HUDEP-2 (cell line): Measurements from ENCODE around the gene TEKTIP1.
"Not testable (repeated sequence)": the region's sequence is repeated elsewhere in the genome, so short reads cannot be mapped to it uniquely, and the experiment has no call there.

Experiments
- DNase-seq, 76 experiments: peaks; one replicate each; lab custom pipeline; 2025; ENCODE audit not compliant: unreplicated experiment in 76 of 76; lab: John Stamatoyannopoulos, UW

Gene TEKTIP1

DNA sequence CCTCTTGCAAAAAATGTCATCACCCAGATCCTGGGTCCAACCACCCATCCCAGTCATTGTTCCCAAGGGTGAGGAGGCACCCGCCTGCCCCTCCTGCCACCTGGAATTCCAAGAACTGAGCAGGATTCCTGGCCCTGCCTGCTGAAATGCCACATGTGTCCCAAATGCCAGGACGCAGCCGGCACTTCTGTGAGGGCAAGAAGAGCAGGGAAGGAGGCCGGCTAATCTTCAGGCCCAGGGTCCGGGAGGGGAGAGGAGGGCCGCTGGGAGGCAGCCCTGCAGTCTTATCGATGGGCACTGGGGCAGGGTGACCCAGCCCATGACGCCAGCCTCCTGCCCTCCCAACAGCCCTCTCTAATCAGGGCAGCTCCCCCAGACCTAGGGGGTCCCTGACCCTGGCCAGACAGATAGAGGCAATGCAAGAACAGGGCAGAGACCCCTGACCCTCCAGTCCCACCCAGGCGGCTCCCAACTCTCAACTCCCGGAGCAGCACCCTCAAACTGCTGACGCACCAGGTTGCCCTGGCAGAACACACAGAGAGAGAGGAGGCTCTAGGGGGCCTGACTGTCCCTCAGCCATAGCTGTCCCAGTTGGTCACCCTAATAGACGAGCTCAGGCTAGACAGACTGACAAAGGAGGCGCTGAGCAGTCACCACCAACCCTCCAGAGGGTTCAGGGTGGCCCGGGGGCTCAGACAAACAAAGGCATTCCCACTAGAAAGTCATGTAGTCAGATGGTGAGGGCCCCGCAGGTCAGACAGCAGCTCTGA, 16.9 kb downstream of the TEKTIP1 start:
- DNase-seq: peak in 13 of 76 experiments; percentile 8 to 63 (median 33)

DNA sequence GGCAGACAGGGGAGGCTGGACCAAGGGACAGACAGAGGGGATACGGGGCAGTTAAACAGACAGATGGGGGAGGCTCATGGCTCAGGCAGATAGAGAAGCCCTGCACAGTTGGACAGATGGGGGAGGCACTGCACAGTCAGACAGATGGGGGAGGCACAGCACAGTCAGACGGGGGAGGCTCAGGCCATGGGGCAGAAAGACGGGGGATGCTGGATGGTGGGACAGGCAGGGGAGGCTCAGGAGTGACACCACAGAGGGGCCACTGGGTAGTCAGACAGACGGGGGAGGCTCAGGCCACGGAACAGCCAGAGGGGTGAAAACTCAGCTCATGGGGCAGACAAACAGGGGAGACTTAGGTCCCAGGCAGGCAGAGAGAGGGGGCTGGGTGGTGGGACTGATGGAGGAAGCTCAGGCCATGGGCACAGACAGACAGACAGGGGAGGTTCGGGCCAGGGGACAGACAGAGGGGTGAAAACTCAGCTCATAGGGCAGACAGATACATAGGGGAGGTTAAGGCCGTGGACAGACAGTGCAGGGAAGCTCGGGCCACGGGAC, 17.5 kb downstream of the TEKTIP1 start:
- peak in 9 of 76 experiments; percentile 19 to 55 (median 34) for DNase-seq

DNA sequence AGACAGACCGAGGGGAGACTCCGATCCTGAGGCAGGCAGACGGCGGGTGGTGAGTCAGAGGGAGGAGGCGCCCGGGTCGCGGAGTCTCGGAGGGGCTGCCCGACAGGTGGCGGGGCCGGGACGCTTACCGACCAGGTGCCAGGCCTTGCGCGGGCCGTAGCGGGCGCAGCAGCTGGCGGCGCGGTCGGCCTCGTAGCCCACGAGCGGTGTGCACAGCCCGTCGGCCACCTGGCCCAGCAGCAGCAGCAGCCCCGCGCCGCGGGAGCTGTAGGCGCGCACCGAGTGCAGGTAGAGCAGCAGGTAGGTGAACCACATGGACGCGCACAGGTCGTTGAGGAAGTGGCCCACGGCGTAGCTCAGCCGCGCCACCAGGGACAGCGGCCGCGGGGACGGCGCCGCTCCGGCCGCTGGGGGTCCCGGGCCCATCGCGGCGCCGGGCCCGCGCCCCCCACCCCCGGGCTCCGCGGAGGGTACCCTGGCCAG, 18.0 kb downstream of the TEKTIP1 start:
- DNase-seq: peak in 29 of 76 experiments; percentile 7 to 55 (median 35)

DNA sequence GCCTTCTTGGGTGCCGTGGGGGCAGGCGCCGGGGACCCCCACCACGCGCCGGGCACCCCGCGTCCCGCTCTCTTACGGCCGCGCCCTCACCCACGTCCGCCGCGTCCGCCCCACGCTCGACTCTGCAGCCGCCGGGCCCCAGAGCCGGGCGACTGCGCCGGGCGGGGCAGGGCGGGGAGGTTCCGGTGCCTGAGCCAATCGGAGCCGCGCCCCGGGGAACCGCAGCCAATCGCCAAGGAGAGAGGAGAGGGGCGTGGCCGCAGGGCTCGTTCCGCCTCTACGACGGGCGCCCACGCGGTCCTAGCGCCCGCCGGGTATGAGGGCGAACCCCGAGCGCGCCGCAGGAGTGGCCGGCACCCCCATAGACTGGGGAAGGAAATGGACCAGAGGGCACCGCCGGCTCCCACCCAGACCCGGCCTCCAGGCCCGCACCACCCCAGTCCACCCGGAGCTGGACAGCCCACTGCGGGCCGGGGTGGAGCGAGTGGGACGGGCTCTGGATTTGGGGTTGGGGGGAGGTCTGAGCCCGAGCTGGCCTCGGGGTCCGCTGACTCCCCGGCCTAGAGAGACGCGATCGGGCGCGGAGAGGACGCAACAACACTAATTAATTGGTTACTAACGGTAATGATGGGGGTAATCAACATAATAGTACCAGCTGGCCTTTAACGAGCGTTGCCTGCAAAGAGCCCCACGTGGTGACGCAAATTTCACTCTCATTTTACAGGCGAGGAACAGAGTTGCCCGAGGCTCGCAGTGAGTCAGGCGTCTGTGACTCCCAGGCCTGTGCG, 18.7 kb downstream of the TEKTIP1 start, which contains the start of gene MFSD12:
Gene MFSD12 (minus strand): TSS at position 126 of the 788 bp plus-strand sequence. CDS start 183 bp downstream, outside the sequence.
- peak in 74 of 76 experiments; percentile 35 to 97 (median 92) for DNase-seq

DNA sequence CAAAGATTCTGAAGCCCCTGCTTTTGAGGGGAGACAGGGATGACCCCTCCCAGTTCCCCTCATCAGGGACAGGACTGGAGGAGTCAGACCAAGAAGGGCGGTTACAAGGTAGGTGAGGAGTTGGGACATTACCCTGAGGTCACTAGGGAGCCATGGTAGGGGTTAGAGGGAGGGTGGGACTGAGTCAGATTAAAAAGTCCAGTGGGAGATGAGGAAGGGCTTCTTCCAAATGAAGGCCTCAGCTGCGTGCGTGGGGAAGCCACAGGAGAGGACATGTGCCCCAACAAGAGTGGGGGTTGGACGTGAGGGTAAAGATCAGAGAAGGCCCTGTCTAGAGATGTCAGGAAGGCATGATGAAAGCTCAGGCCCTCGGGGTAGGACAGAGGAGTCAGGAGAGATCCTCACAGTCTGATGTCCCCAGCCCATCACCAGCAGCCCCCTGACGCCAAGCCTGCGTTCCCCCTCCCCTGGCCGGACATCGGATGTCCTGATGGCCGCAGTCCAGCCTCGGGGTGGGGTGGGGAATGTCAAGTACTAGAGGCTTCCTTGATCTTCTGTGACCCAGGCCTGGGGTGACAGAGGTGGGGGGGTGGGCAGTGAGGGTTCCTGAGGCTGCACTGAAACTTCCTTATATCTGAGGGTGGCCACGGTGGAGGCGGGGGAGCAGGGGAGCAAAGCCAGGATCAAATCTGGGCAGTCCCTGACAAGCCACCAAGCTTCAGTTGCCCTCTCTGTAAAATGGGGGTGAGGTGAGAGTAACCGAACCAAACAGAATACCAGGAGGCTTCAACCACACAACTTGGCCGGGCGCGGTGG, 24.9 kb downstream of the TEKTIP1 start:
- DNase-seq: no peak

DNA sequence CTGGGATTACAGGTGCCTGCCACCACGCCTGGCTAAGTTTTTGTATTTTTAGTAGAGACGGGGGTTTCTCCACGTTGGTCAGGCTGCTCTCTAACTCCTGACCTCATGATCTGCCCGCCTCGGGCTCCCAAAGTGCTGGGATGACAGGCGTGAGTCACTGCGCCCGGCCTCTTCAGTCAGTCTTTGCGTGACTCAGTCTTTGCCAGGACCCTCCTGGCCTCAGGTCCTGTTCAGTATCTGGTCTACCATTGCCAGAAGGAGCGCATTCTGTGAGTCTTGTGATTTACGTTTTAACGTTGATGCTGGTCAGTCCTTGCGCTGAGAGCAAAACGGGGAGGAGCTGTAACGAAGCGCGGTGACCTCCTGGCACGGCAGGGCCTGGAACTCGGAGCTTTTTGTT, 26.2 kb downstream of the TEKTIP1 start:
- DNase-seq: peak in 1 of 76 experiments; percentile 25

DNA sequence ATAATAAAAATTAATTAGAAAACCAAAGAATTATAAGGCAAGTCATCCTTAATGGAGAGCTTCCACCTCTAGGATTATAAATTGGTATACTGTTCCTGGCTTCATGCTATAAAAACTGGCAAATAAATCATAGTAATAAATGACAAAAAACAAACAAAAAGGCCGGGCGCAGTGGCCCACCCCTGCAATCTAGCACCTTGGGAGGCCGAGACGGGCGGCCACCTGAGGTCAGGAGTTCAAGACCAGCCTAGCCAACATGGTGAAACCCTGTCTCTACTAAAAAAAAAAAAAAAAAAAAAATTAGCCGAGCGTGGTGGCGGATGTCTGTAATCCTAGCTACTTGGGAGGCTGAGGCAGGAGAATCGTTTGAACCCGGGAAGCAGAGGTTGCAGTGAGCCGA, 31.1 kb downstream of the TEKTIP1 start:
- DNase-seq: not testable (repeated sequence)

DNA sequence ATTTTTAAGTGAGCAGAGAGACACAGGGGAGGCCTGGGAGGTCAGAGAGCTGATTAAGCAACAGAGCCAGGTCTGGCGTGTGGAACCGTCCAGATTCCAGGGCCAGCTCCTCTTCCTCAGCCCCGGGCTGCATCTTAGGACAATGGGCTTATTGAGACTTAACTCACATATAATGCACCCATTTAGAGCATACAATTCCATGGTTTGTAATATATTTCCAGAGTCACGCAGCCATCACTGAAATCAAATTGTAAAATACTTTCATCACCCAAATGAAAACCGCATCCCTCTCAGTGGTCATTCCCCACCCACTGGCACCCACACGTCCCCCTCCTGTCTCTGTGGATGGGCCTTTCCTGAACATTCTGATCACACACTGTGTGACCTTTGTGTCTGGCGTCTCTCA, 31.6 kb downstream of the TEKTIP1 start:
- no peak for DNase-seq

DNA sequence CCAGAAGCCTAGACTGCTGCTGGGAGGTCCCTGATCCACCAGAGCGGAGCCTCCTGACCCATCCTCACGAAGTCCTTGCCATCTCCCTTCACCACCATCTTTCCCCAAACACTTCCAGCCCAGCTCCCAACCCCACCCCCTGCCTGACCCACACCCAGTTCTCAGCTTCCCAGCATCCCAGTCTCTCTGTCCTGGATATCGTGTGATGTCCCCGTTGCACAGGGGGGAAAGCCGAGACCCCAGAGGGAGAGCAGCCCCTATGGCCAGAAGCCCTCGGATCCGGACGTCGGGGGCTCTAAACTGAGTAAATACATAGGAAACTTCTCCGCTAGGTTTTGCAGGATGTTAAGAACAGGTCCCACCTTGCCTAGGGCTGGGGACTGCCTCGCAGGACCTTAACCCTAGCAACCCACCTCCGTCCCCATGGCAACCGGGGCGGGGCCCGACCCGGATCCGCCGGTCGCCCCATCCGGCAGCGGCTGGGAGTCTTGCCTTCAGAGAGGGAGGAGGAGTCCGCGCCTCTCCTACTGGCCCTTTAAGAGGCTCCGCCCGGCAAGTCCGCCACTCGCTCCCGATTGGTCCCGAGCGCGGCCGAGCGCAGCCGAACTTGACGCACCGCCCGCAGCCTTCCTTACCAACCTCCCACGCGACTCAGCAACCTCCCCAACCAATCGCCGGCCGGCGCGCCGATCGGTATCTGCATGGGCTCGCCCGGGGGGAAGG, 33.3 kb downstream of the TEKTIP1 start:
- peak; percentile 93 to 100 (median 100) for DNase-seq

DNA sequence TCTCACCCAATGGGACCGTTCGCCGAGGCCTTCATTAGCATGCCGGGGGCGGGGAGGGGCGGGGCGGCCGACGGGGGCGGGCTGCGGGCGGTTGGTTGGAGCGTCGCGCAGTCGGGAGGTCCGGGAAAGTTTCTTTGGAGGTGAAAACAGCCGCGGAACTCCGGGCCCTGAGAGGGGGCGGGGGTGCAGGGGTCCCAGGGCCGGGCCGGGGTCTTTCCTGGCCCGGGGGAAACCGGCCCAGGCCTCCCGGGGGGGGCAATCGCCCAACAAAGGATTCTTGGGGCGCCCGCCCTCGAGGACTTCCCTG, 33.8 kb downstream of the TEKTIP1 start, which contains the start of gene HMG20B:
Gene HMG20B (plus strand): TSS at position 90 of the 307 bp plus-strand sequence. CDS start 366 bp downstream, outside the sequence.
- DNase-seq: no peak

DNA sequence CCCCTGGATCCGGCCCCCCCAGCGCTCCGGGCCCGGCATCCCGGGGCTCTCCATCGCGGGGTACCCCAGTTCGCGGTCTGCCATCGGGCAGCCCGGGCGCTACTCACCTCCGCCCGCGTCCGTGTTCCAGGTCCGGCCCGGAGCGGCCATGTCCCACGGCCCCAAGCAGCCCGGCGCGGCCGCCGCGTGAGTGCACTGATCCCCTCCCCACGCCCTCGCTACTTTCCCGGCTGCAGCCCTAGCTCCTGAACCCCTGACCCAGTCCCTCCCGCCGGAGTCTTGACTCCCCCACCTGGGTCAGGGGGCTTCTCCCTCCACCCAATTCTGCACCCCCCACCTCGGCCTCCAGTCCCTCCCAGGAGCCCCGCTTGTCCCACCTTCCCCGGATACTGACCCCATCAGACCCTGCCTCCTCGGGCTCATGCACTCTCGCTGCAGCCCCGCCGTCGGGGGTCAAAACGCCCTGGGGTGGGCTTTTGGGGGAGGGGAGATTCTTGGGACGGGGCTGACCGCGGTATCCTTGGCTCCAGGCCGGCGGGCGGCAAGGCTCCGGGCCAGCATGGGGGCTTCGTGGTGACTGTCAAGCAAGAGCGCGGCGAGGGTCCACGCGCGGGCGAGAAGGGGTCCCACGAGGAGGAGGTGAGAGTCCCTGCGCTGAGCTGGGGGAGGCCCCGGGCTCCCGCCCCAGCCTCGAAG, 34.3 kb downstream of the TEKTIP1 start:
- peak in 11 of 76 experiments; percentile 18 to 55 (median 48) for DNase-seq

DNA sequence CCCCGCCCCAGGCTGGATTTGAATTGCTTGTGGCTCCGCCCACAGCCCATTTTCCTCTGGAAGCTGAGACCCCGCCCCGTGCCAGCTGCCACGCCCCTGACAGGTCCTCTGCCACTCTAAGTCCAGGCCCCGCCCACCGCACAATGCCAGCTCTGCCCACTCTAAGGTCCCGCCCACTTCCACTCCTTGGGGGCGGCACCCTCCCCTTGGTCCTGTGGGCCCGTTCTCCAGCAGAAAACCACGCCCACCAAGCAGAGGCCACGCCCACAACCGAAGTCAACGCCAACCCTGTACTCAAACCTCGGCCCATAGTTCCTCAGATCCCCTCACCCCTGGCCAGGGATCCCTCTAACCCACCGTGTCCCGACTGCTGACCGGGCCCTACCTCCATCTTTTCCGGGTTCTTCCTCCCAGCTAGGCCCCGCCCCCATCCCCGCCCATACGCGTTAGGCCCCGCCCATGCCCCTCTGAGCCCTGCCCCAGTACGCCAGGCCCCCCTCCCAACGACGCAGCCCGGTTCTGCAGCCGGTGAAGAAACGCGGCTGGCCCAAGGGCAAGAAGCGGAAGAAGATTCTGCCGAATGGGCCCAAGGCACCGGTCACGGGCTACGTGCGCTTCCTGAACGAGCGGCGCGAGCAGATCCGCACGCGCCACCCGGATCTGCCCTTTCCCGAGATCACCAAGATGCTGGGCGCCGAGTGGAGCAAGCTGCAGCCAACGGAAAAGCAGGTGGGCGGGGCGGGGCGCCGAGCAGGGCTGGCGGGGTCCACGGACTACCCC, 35.1 kb downstream of the TEKTIP1 start:
- peak; percentile 76 to 100 (median 99) for DNase-seq

DNA sequence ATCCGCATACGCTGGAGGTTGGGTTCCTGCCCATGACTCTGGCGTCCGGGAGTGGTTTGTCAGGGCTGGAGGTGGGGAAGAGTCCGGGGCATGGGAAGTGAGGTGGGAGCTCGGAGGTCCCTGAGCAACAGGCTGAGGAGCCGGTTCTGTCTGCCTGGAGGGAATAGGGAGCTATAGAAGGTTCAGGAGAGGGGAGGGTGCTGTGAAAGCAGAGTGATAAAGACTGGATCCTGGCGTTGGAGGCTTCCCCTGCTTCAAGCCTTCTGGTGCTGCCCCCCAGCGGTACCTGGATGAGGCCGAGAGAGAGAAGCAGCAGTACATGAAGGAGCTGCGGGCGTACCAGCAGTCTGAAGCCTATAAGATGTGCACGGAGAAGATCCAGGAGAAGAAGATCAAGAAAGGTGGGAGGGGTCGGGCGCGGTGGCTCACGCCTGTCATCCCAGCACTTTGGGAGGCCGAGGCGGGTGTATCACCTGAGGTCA, 36.3 kb downstream of the TEKTIP1 start:
- peak in 64 of 76 experiments; percentile 16 to 85 (median 54) for DNase-seq

DNA sequence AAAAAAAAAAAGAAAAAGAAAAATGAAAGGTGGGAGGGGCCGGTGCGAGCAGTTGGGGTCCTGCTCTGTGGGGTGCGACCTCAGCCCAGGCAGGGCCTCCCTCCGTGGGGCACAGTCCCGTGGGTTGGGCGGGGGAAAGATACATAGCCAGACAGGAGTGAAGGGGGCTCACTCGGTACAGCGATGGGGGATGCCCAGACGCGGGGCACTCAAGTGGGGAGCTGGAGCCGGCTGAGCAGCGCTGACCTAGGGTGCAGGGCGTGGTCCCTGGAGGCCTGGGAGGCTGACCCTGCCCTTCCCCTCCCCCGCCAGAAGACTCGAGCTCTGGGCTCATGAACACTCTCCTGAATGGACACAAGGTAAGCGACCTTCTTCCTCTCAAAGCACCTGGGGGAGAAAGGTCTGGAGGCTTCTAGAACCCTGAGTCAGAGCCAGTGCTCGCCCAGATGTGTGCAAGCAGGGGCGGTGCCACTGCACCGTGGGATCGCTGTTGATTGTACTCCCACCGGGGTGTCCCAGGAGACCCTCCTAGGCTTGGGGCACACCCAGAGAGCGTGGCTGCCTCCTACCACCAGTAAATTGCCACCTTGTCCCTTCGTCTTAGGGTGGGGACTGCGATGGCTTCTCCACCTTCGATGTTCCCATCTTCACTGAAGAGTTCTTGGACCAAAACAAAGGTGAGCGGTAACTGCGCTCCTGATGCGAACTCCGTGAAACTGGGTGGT, 37.1 kb downstream of the TEKTIP1 start:
- no peak for DNase-seq

DNA sequence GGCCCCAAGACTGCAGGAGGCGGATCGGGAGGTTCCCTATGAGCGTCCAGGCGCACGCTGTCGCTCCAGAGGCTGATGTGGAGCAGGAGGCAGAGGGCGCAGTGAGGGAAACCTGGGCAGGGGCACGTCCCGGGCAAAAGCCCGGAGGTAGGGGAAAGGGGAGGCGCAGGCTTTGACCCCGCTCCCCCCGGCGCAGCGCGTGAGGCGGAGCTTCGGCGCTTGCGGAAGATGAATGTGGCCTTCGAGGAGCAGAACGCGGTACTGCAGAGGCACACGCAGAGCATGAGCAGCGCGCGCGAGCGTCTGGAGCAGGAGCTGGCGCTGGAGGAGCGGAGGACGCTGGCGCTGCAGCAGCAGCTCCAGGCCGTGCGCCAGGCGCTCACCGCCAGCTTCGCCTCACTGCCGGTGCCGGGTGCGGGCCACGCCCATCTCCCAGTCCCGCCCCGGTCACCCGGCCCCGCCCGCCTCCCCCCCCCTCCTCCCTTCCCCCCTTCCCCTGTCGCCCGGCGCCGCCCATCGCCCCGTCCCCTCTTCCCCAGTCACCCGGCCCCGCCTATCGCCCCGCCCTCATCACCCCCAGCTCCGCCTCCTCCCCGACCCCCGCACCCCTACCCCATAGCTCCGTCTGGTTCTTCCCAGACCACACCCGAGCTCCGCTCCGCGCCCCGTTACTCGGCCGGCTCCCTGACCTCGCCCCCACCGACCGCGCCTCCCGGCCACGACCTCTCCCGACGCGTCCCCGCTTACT, 37.9 kb downstream of the TEKTIP1 start:
- peak in 7 of 76 experiments; percentile 4 to 37 (median 25) for DNase-seq

DNA sequence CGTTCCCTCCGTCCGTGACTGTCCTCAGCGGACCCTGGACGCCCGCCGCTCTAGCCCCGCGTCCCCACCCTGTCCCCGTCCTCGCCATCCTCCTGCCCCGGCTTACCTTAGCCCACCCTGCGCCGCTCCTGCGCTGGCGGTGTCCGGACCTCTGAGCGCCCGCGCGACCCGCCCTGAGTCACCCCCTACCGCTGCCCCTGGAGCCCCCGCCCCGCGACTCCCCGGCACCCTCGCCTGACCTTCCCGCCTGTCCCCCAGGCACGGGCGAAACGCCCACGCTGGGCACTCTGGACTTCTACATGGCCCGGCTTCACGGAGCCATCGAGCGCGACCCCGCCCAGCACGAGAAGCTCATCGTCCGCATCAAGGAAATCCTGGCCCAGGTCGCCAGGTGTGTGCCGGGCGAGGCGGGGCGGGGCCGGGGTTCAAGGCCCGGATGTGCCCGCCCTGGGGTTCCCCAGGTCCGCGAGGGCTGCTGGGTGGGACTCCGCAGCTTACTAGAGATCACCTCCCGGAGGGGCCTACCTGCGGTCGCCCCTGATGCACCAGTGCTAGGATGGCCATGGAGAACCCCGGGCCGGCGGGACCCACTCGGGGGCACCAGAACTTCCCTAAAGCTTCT, 38.9 kb downstream of the TEKTIP1 start:
- no peak for DNase-seq
